Panc1 (cell line): ENCODE measurements around the gene GDI2. TPM values are rescaled to one million over a fixed set of nuclear protein-coding genes. Genes with fewer than 3 reads are reported as not detected.

Experiments
- ATAC-seq: fragments of 200-7000 bp; cut with Tn5 transposase; 2 replicates; pipeline ENCODE4 v1.9.1; 2020; ENCODE audit warnings: mild to moderate bottlenecking, moderate library complexity
- BruUV-seq: library from RNA; stranded (reverse); fragments of 400-500 nt; replicated peaks from 2 replicates; lab custom pipeline; 2021; lab: Mats Ljungman, UMichigan
- CTCF ChIA-PET: fragments of 300-600 bp; sonication (Branson Sonifier 250); formaldehyde crosslinking; loops from one replicate; lab custom pipeline; 2022; ENCODE audit warnings: antibody characterized with exemption; lab: Charles Lee
- POLR2A ChIA-PET: fragments of 300-600 bp; sonication (Branson Sonifier 250); formaldehyde crosslinking; loops from one replicate; lab custom pipeline; 2022; ENCODE audit warnings: antibody characterized with exemption; lab: Charles Lee
- DNase-seq: peaks from one replicate; pipeline ENCODE4 v3.0.0-alpha.2; 2010; ENCODE audit warnings: low read depth, low spot score
- H3K27ac ChIP-seq: 2 replicates; pipeline ENCODE4 v1.5.1; 2011; ENCODE audit warnings: mild to moderate bottlenecking, low read length, inconsistent platforms
- H3K27me3 ChIP-seq: fragments of 200-500 bp; sonication (Bioruptor generic); 2 replicates; pipeline ENCODE4 v1.6.0; 2014; ENCODE audit warnings: low read length, inconsistent platforms; ENCODE audit not compliant: control insufficient read depth, insufficient read depth
- H3K36me3 ChIP-seq: fragments of 200-500 bp; sonication (Bioruptor generic); 2 replicates; pipeline ENCODE4 v1.5.1; 2014; ENCODE audit warnings: inconsistent platforms, mild to moderate bottlenecking, low read length, moderate library complexity; ENCODE audit not compliant: control insufficient read depth, insufficient read depth
- H3K4me1 ChIP-seq: 2 replicates; pipeline ENCODE4 v1.5.1; 2011; ENCODE audit warnings: inconsistent platforms, mild to moderate bottlenecking, low read length, moderate library complexity; ENCODE audit not compliant: control insufficient read depth, insufficient read depth
- H3K4me3 ChIP-seq, 2 experiments: 2 replicates each; pipeline ENCODE4 v1.5.1; 2011 to 2012; ENCODE audit warnings: low read depth in 2 of 2, low read length in 2 of 2, mild to moderate bottlenecking in 2 of 2, inconsistent platforms in 1 of 2, moderate library complexity in 1 of 2
- H3K9me3 ChIP-seq: fragments of 200-500 bp; sonication (Bioruptor generic); 2 replicates; pipeline ENCODE4 v1.5.1; 2014; ENCODE audit warnings: low read depth, mild to moderate bottlenecking, inconsistent platforms, low read length, moderate library complexity; ENCODE audit not compliant: control insufficient read depth, insufficient read depth
- CTCF ChIP-seq: fragments of 450-650 bp; IDR thresholded peaks from 2 replicates; pipeline ENCODE4 v1.5.1; 2017; ENCODE audit warnings: mild to moderate bottlenecking
- POLR2AphosphoS5 ChIP-seq: IDR thresholded peaks from 2 replicates; pipeline ENCODE4 v1.6.1; 2012; ENCODE audit warnings: mild to moderate bottlenecking, low read depth, low read length, moderate library complexity
- REST ChIP-seq, 2 experiments: IDR thresholded peaks; 2 replicates each; pipeline ENCODE4 v1.6.1; 2011 to 2012; ENCODE audit warnings: low read depth in 2 of 2, control low read depth in 1 of 2, low read length in 1 of 2, mild to moderate bottlenecking in 1 of 2, moderate library complexity in 1 of 2; ENCODE audit not compliant: insufficient read depth in 1 of 2
- SIN3A ChIP-seq: IDR thresholded peaks from 2 replicates; pipeline ENCODE4 v1.6.1; 2012; ENCODE audit warnings: low read depth, mild to moderate bottlenecking, low read length, moderate library complexity, borderline replicate concordance; ENCODE audit not compliant: insufficient read depth
- TCF7L2 ChIP-seq: IDR thresholded peaks from 2 replicates; pipeline ENCODE4 v1.6.1; 2011; ENCODE audit warnings: mild to moderate bottlenecking, low read depth, low read length, inconsistent platforms
- in situ Hi-C: cut with HindIII; loops from 2 replicates; pipeline ENCODE4 v1.10.0; 2016; ENCODE audit warnings: low sequenced_read_pairs, low pct_unique_long_range_greater_than_20kb
- intact Hi-C: fragments of 100-400 bp; cut with micrococcal nuclease; formaldehyde crosslinking; loops from one replicate; pipeline ENCODE4 v1.10.0; 2022; ENCODE audit not compliant: unreplicated experiment
- total RNA-seq: library from RNA; stranded (reverse); gene quantifications from one replicate; pipeline ENCODE4 v1.2.1, GENCODE V29; 2021; ENCODE audit not compliant: unreplicated experiment

The GDI2 gene
- total RNA-seq, 1 experiment from 2014 or later, result 130 TPM

GRCh38 chr10:5860066-5860465 is 46.8 kb upstream of the GDI2 start:
- ChIA-PET POLR2A (no interaction called here), CTCF (no interaction called here)
- ATAC-seq (no peak), DNase-seq (no peak)
- Histone ChIP-seq H3K4me1 (no peaks in the 10 kb centered on the region; the same call in none of the 2 replicates), H3K36me3 (no peaks in the 10 kb centered on the region), H3K27me3 (no peaks in the 10 kb centered on the region), H3K4me3 (no peak overlapping the region), H3K27ac (no peak overlapping the region), H3K9me3 (no peaks in the 10 kb centered on the region)
- intact Hi-C loops (no loop called here), in situ Hi-C loops (no loop called here)
- TF ChIP-seq REST (IDR thresholded peaks at IDR 0.05; ENCODE audit: insufficient read depth in 1 of 2, low read depth in 2 of 2, low read length in 1 of 2) (no peak), POLR2AphosphoS5 (no peak), SIN3A (no peak), CTCF (no peak), TCF7L2 (no peak)
- no TSS peak for BruUV-seq

GRCh38 chr10:5858811-5859210 is 45.6 kb upstream of the GDI2 start:
- intact Hi-C loops, result no loop called here
- ATAC-seq (no peak), DNase-seq (no peak)
- ChIA-PET POLR2A (no interaction called here), CTCF (no interaction called here)
- BruUV-seq, result no TSS peak
- H3K4me3 ChIP-seq, result no peak overlapping the region
- no peak for TF ChIP-seq SIN3A
- TF ChIP-seq TCF7L2, result no peak
- no peak for TF ChIP-seq REST (IDR thresholded peaks at IDR 0.05; ENCODE audit: insufficient read depth in 1 of 2, low read depth in 2 of 2, low read length in 1 of 2)
- no peak for TF ChIP-seq CTCF
- no peak for TF ChIP-seq POLR2AphosphoS5
- H3K9me3 ChIP-seq, result no peaks in the 10 kb centered on the region
- H3K36me3 ChIP-seq, result no peaks in the 10 kb centered on the region
- in situ Hi-C loops, result no loop called here
- H3K4me1 ChIP-seq, result no peaks in the 10 kb centered on the region; the same call in none of the 2 replicates
- no peak overlapping the region for H3K27ac ChIP-seq
- no peaks in the 10 kb centered on the region for H3K27me3 ChIP-seq
